ENCODE results near the gene INPP5F.

DNA sequence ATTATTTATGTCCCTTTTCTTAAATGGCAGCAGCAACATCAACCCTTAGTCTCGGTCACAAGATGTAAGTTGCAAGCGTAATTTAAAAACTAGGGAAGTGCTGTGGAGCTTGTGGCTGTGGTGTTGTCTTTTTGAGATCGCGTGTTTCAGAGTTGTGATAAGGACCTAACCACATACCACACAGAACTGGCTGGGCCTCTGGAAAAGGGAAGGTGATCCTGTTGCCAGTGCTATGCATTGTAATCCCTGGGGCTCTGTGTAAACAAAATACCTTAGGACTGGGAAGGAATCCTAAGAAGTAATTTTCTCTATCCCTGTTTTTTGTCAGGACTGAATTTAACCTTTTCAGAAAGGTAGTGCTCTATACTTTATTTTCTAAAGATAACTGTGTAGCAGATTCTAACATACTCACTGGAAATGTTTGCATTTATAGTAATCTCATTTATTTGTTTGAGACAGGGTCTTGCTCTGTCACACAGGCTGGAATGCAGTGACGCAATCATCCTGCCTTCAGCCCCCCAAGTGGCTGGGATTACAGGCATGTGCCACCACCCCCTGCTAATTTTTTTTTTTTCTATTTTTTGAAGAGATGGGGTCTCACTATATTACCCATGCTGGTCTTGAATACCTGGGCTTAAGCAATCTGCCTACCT is 60.4 kb downstream of the INPP5F start:
- TF ChIP-seq POLR2A (IDR thresholded peaks at IDR 0.05; ENCODE audit: low read length) (no peak), GATA1 (IDR thresholded peaks at IDR 0.05; ENCODE audit: low read depth, low read length) (no peak)
